SK-N-SH (cell line): ENCODE data around the gene PPP1R14C. TPM values are rescaled to one million over a fixed set of nuclear protein-coding genes. Genes with fewer than 3 reads are reported as not detected.

Source experiments
- CTCF ChIA-PET: fragments of 300-600, 350-600 bp; formaldehyde crosslinking; extraction: SDS; loops from one replicate; lab custom pipeline; 2021; lab: Yijun Ruan, JAX
- POLR2A ChIA-PET: fragments of 350-600 bp; sonication (Branson Sonifier 250); formaldehyde crosslinking; extraction: SDS; loops from one replicate; lab custom pipeline; 2020; ENCODE audit warnings: antibody characterized with exemption, inconsistent platforms; lab: Yijun Ruan, JAX
- DNase-seq: peaks from one replicate; pipeline ENCODE4 v3.0.0; 2012
- H2AFZ ChIP-seq: fragments of 200-600 bp; sonication (generic); 2 replicates; pipeline ENCODE4 v1.8.1; 2016; ENCODE audit warnings: antibody characterized with exemption, mild to moderate bottlenecking, low read depth
- H3F3A ChIP-seq: fragments of 200-600 bp; sonication (generic); replicated peaks from 2 replicates; pipeline ENCODE3; 2016; ENCODE audit warnings: antibody characterized with exemption, mild to moderate bottlenecking; ENCODE audit not compliant: insufficient read depth
- H3K27ac ChIP-seq, 2 experiments: fragments of 200-500 bp in 1 of 2; fragments of 200-600 bp in 1 of 2; sonication (Bioruptor generic) in 1 of 2; sonication (generic), shearing (Covaris generic) in 1 of 2; 2 replicates each; pipeline versions ENCODE4 v1.5.1 to v1.6.1; 2014 to 2016; ENCODE audit warnings: low read depth in 2 of 2, inconsistent platforms in 1 of 2, low read length in 1 of 2, mild to moderate bottlenecking in 1 of 2, mixed read lengths in 1 of 2
- H3K27me3 ChIP-seq: fragments of 200-600 bp; sonication (generic), shearing (Covaris generic); 2 replicates; pipeline ENCODE4 v1.6.1; 2016; ENCODE audit warnings: mixed run types; ENCODE audit not compliant: insufficient read depth
- H3K36me3 ChIP-seq, 2 experiments: fragments of 200-500 bp in 1 of 2; fragments of 200-600 bp in 1 of 2; sonication (Bioruptor generic) in 1 of 2; sonication (generic) in 1 of 2; replicated peaks in 1 of 2; 2 replicates each; pipeline versions ENCODE3 to v1.5.1; 2014 to 2016; ENCODE audit warnings: low read length in 1 of 2, mild to moderate bottlenecking in 1 of 2; ENCODE audit not compliant: insufficient read depth in 2 of 2, control insufficient read depth in 1 of 2
- H3K4me1 ChIP-seq, 2 experiments: fragments of 200-500 bp in 1 of 2; fragments of 200-600 bp in 1 of 2; sonication (Bioruptor generic) in 1 of 2; sonication (generic), shearing (Covaris generic) in 1 of 2; 2 replicates each; pipeline versions ENCODE4 v1.5.1 to v1.6.1; 2014 to 2016; ENCODE audit warnings: low read depth in 1 of 2, low read length in 1 of 2, mixed run types in 1 of 2; ENCODE audit not compliant: insufficient read depth in 2 of 2, control insufficient read depth in 1 of 2
- H3K4me2 ChIP-seq: fragments of 200-600 bp; sonication (generic), shearing (Covaris generic); 2 replicates; pipeline ENCODE4 v1.6.1; 2017; ENCODE audit warnings: mixed run types
- H3K4me3 ChIP-seq, 2 experiments: fragments of 200-500 bp in 1 of 2; fragments of 200-600 bp in 1 of 2; sonication (Bioruptor generic) in 1 of 2; sonication (generic), shearing (Covaris generic) in 1 of 2; 2 replicates each; pipeline versions ENCODE4 v1.5.1 to v1.8.1; 2014 to 2016; ENCODE audit warnings: low read depth in 2 of 2, inconsistent platforms in 1 of 2, low read length in 1 of 2, mild to moderate bottlenecking in 1 of 2, mixed read lengths in 1 of 2, moderate library complexity in 1 of 2
- H3K79me2 ChIP-seq: fragments of 200-600 bp; sonication (generic); 2 replicates; pipeline ENCODE4 v1.8.1; 2017; ENCODE audit warnings: mild to moderate bottlenecking; ENCODE audit not compliant: insufficient read depth
- H3K9ac ChIP-seq: fragments of 200-600 bp; sonication (generic); 2 replicates; pipeline ENCODE4 v1.6.1; 2017; ENCODE audit warnings: mixed run types
- H3K9me2 ChIP-seq: fragments of 200-600 bp; sonication (generic); 2 replicates; pipeline ENCODE4 v1.6.1; 2017; ENCODE audit warnings: mixed run types
- H3K9me3 ChIP-seq: fragments of 200-600 bp; sonication (generic); 2 replicates; pipeline ENCODE4 v1.6.1; 2017; ENCODE audit warnings: mixed run types, mild to moderate bottlenecking, moderate library complexity
- H4K20me1 ChIP-seq: fragments of 200-600 bp; sonication (generic); 2 replicates; pipeline ENCODE4 v1.6.1; 2017; ENCODE audit warnings: mild to moderate bottlenecking, mixed run types; ENCODE audit not compliant: insufficient read depth
- EZH2phosphoT487 ChIP-seq: fragments of 200-600 bp; sonication (generic); IDR thresholded peaks from 2 replicates; pipeline ENCODE4 v1.6.1; 2017; ENCODE audit warnings: low read depth, mixed run types, mild to moderate bottlenecking, antibody characterized with exemption, moderate library complexity, borderline replicate concordance
- GATA2 ChIP-seq: sonication (generic); formaldehyde crosslinking; IDR thresholded peaks from 2 replicates; pipeline ENCODE4 v1.5.0; 2020; ENCODE audit warnings: mild to moderate bottlenecking, missing genetic modification reagents
- JUND ChIP-seq: IDR thresholded peaks from 2 replicates; pipeline ENCODE4 v1.4.0; 2012
- MAX ChIP-seq: IDR thresholded peaks from 2 replicates; pipeline ENCODE4 v1.4.0; 2012; ENCODE audit warnings: low read depth
- MXI1 ChIP-seq: IDR thresholded peaks from 2 replicates; pipeline ENCODE4 v1.6.1; 2012; ENCODE audit warnings: mild to moderate bottlenecking, low read depth, low read length, improper control_type of control experiment
- NFIC ChIP-seq: IDR thresholded peaks from 2 replicates; pipeline ENCODE4 v1.4.0; 2012; ENCODE audit warnings: borderline replicate concordance
- NRF1 ChIP-seq: IDR thresholded peaks from 2 replicates; pipeline ENCODE4 v1.6.1; 2012; ENCODE audit warnings: low read depth, mild to moderate bottlenecking, low read length
- POLR2AphosphoS5 ChIP-seq: IDR thresholded peaks from 2 replicates; pipeline ENCODE4 v1.6.1; 2012; ENCODE audit warnings: low read depth, low read length
- RAD21 ChIP-seq: IDR thresholded peaks from 2 replicates; pipeline ENCODE4 v1.6.1; 2012; ENCODE audit warnings: mild to moderate bottlenecking, low read length
- RCOR1 ChIP-seq: fragments of 150-350 bp; IDR thresholded peaks from 2 replicates; pipeline ENCODE4 v1.6.1; 2017; ENCODE audit warnings: antibody characterized with exemption, low read length
- REST ChIP-seq: IDR thresholded peaks from 2 replicates; pipeline ENCODE4 v1.6.1; 2012; ENCODE audit warnings: mild to moderate bottlenecking, low read depth, low read length, moderate library complexity
- RXRA ChIP-seq: IDR thresholded peaks from 2 replicates; pipeline ENCODE4 v1.4.0; 2012; ENCODE audit warnings: low read depth, mild to moderate bottlenecking, borderline replicate concordance
- SMC3 ChIP-seq: IDR thresholded peaks from 2 replicates; pipeline ENCODE4 v1.6.1; 2012; ENCODE audit warnings: low read depth, low read length, improper control_type of control experiment
- TAF1 ChIP-seq: IDR thresholded peaks from 2 replicates; pipeline ENCODE4 v1.6.1; 2012; ENCODE audit warnings: low read depth, mild to moderate bottlenecking, low read length, moderate library complexity, borderline replicate concordance
- TCF12 ChIP-seq: IDR thresholded peaks from 2 replicates; pipeline ENCODE4 v1.4.0; 2012
- TEAD4 ChIP-seq: IDR thresholded peaks from 2 replicates; pipeline ENCODE4 v1.4.0; 2012; ENCODE audit warnings: mild to moderate bottlenecking, borderline replicate concordance; ENCODE audit not compliant: insufficient read depth
- WGBS: methylation state at CpG from one replicate; pipeline ENCODE4 v1.1.6; 2017; ENCODE audit warnings: low lambda C conversion rate; 5-methylcytosine and 5-hydroxymethylcytosine counted together
- polyA plus RNA-seq, 3 experiments: library from polyadenylated mRNA; depleted of rRNA; stranded (reverse); fragments of >200 nt; gene quantifications; 2 replicates each; pipeline ENCODE4 v1.2.3, GENCODE V29; 2012
- TF ChIP-seq, protein P1 (sequence below): IDR thresholded peaks from 2 replicates; pipeline ENCODE4 v1.4.0; 2012; ENCODE audit warnings: low read depth, borderline replicate concordance
- TF ChIP-seq, protein P2 (sequence below): fragments of 200-600 bp; sonication (generic); IDR thresholded peaks from 2 replicates; pipeline ENCODE4 v1.6.1; 2017; ENCODE audit warnings: antibody characterized with exemption, mild to moderate bottlenecking, moderate library complexity
- TF ChIP-seq, protein P3 (sequence below): IDR thresholded peaks from 2 replicates; pipeline ENCODE4; 2012

PPP1R14C gene
- polyA plus RNA-seq, 1 of the 3 experiments (the other 2 are of a cell fraction) = not detected

GRCh38 chr6:150140236-150140969 lies 2.4 kb upstream of the PPP1R14C start:
- H3K27me3 ChIP-seq = peaks cover 21% of the 10 kb centered on the region; the same call in 1 of the 2 replicates
- H3K4me2 ChIP-seq = no peak overlapping the region
- no peaks in the 10 kb centered on the region for H3F3A ChIP-seq
- H3K9me3 ChIP-seq = no peaks in the 10 kb centered on the region
- no peaks in the 10 kb centered on the region for H3K4me1 ChIP-seq
- ChIA-PET POLR2A (no interaction called here), CTCF (no interaction called here)
- no peak for DNase-seq
- H2AFZ ChIP-seq = no peak overlapping the region
- H3K9ac ChIP-seq = no peak overlapping the region
- WGBS = 7% methylated on average over 6 of the region's 6 CpGs
- H4K20me1 ChIP-seq = no peaks in the 10 kb centered on the region
- H3K36me3 ChIP-seq = no peaks in the 10 kb centered on the region
- no peak overlapping the region for H3K27ac ChIP-seq
- no peak overlapping the region for H3K4me3 ChIP-seq
- TF ChIP-seq, protein P1, sequence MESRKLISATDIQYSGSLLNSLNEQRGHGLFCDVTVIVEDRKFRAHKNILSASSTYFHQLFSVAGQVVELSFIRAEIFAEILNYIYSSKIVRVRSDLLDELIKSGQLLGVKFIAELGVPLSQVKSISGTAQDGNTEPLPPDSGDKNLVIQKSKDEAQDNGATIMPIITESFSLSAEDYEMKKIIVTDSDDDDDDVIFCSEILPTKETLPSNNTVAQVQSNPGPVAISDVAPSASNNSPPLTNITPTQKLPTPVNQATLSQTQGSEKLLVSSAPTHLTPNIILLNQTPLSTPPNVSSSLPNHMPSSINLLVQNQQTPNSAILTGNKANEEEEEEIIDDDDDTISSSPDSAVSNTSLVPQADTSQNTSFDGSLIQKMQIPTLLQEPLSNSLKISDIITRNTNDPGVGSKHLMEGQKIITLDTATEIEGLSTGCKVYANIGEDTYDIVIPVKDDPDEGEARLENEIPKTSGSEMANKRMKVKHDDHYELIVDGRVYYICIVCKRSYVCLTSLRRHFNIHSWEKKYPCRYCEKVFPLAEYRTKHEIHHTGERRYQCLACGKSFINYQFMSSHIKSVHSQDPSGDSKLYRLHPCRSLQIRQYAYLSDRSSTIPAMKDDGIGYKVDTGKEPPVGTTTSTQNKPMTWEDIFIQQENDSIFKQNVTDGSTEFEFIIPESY = no peak
- TF ChIP-seq TAF1 (no peak), RAD21 (no peak), RXRA (no peak), MAX (no peak), RCOR1 (no peak), POLR2AphosphoS5 (no peak), REST (no peak), TEAD4 (no peak), NFIC (no peak), GATA2 (CRISPR knock-in tag) (no peak), EZH2phosphoT487 (no peak), MXI1 (no peak), SMC3 (no peak), NRF1 (no peak), TCF12 (no peak), JUND (no peak)
- TF ChIP-seq, protein P2, sequence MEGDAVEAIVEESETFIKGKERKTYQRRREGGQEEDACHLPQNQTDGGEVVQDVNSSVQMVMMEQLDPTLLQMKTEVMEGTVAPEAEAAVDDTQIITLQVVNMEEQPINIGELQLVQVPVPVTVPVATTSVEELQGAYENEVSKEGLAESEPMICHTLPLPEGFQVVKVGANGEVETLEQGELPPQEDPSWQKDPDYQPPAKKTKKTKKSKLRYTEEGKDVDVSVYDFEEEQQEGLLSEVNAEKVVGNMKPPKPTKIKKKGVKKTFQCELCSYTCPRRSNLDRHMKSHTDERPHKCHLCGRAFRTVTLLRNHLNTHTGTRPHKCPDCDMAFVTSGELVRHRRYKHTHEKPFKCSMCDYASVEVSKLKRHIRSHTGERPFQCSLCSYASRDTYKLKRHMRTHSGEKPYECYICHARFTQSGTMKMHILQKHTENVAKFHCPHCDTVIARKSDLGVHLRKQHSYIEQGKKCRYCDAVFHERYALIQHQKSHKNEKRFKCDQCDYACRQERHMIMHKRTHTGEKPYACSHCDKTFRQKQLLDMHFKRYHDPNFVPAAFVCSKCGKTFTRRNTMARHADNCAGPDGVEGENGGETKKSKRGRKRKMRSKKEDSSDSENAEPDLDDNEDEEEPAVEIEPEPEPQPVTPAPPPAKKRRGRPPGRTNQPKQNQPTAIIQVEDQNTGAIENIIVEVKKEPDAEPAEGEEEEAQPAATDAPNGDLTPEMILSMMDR = no peak
- TF ChIP-seq, protein P3, sequence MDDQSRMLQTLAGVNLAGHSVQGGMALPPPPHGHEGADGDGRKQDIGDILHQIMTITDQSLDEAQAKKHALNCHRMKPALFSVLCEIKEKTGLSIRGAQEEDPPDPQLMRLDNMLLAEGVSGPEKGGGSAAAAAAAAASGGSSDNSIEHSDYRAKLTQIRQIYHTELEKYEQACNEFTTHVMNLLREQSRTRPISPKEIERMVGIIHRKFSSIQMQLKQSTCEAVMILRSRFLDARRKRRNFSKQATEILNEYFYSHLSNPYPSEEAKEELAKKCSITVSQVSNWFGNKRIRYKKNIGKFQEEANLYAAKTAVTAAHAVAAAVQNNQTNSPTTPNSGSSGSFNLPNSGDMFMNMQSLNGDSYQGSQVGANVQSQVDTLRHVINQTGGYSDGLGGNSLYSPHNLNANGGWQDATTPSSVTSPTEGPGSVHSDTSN = no peak
- H3K9me2 ChIP-seq = no peaks in the 10 kb centered on the region
- no peaks in the 10 kb centered on the region for H3K79me2 ChIP-seq
